GM21423 (cell line): ENCODE measurements around the gene LRP1B.

Experiments
- ATAC-seq: cut with Tn5 transposase; IDR thresholded peaks from one replicate; pipeline ENCODE4 v1.9.1; 2021; ENCODE audit warnings: mild to moderate bottlenecking, moderate library complexity; ENCODE audit not compliant: unreplicated experiment

The LRP1B gene

GRCh38 chr2:140882671-140883620 is 1247.9 kb downstream of the LRP1B start:
- ATAC-seq = no peak

GRCh38 chr2:140880573-140880972 is 1250.2 kb downstream of the LRP1B start:
- ATAC-seq = no peak

GRCh38 chr2:140876015-140876414 is 1254.8 kb downstream of the LRP1B start:
- ATAC-seq = no peak

- no peak for ATAC-seq
Observed at GRCh38 chr2:140873915-140874531, 1256.8 kb downstream of the LRP1B start.

GRCh38 chr2:140869925-140870324 is 1260.9 kb downstream of the LRP1B start:
- ATAC-seq = no peak

GRCh38 chr2:140869107-140869506 is 1261.7 kb downstream of the LRP1B start:
- ATAC-seq = no peak

GRCh38 chr2:140865837-140866236 is 1265.0 kb downstream of the LRP1B start:
- ATAC-seq = no peak

GRCh38 chr2:140863713-140864112 is 1267.1 kb downstream of the LRP1B start:
- ATAC-seq = no peak

GRCh38 chr2:140862181-140862580 is 1268.6 kb downstream of the LRP1B start:
- no peak for ATAC-seq

- no peak for ATAC-seq
Observed at GRCh38 chr2:140861666-140862065, 1269.2 kb downstream of the LRP1B start.

- no peak for ATAC-seq
Observed at GRCh38 chr2:140855471-140855870, 1275.3 kb downstream of the LRP1B start.

- no peak for ATAC-seq
Observed at GRCh38 chr2:140851258-140851981, 1279.4 kb downstream of the LRP1B start.

GRCh38 chr2:140843186-140843585 is 1287.6 kb downstream of the LRP1B start:
- no peak for ATAC-seq

- ATAC-seq = no peak
Observed at GRCh38 chr2:140842110-140842509, 1288.7 kb downstream of the LRP1B start.

GRCh38 chr2:140841141-140841540 is 1289.7 kb downstream of the LRP1B start:
- no peak for ATAC-seq

GRCh38 chr2:140836826-140837225 is 1294.0 kb downstream of the LRP1B start:
- no peak for ATAC-seq

- no peak for ATAC-seq
Observed at GRCh38 chr2:140835079-140835478, 1295.7 kb downstream of the LRP1B start.

- no peak for ATAC-seq
Observed at GRCh38 chr2:140814141-140814540, 1316.7 kb downstream of the LRP1B start.

GRCh38 chr2:140808820-140809219 is 1322.0 kb downstream of the LRP1B start:
- ATAC-seq = no peak

- no peak for ATAC-seq
Observed at GRCh38 chr2:140808211-140808610, 1322.6 kb downstream of the LRP1B start.

GRCh38 chr2:140804700-140805260 is 1326.0 kb downstream of the LRP1B start:
- ATAC-seq = no peak
